Esophagus muscularis mucosa (tissue), 4 donors: Measurements from ENCODE around the gene HOXD9. TPM values are rescaled to one million over a fixed set of nuclear protein-coding genes. Genes with fewer than 3 reads are reported as not detected.

ENCODE experiments used
- DNase-seq: peaks from one replicate; pipeline ENCODE4 v3.0.0-alpha.2; 2017; ENCODE audit errors: extremely low spot score
- H3K27ac ChIP-seq, 4 donors: fragments of 200-600 bp; sonication (generic); replicated peaks in 1 of 4; 1 replicate in 3 of 4; 2 replicates in 1 of 4; pipeline ENCODE4 v1.5.1; 2016 to 2019; ENCODE audit warnings: mild to moderate bottlenecking in 1 of 4
- H3K27me3 ChIP-seq, 4 donors: fragments of 200-600 bp; sonication (generic); one replicate each; pipeline versions ENCODE4 v1.5.1 to v1.6.0; 2016 to 2019
- H3K36me3 ChIP-seq, 4 donors: fragments of 200-600 bp; sonication (generic); one replicate each; pipeline ENCODE4 v1.5.1; 2016 to 2019
- H3K4me1 ChIP-seq, 4 donors: fragments of 200-600 bp; sonication (generic); one replicate each; pipeline ENCODE4 v1.5.1; 2016 to 2019
- H3K4me3 ChIP-seq, 4 donors: fragments of 200-600 bp; sonication (generic); 1 replicate in 2 of 4; 2 replicates in 2 of 4; pipeline ENCODE4 v1.5.1; 2016 to 2019; ENCODE audit warnings: mild to moderate bottlenecking in 4 of 4, moderate library complexity in 1 of 4
- H3K9me3 ChIP-seq, 4 donors: fragments of 200-600 bp; sonication (generic); 1 replicate in 3 of 4; 2 replicates in 1 of 4; pipeline ENCODE4 v1.5.1; 2016 to 2019
- CTCF ChIP-seq, 3 experiments: fragments of 200-600 bp in 2 of 3; fragments of 450-650 bp in 1 of 3; sonication (generic) in 2 of 3; IDR thresholded peaks; one replicate each; pipeline ENCODE4 v1.5.1; 2017 to 2019; ENCODE audit warnings: antibody characterized with exemption in 3 of 3, mild to moderate bottlenecking in 2 of 3, moderate library complexity in 1 of 3
- EP300 ChIP-seq: sonication (generic); formaldehyde crosslinking; IDR thresholded peaks from one replicate; pipeline ENCODE4 v1.6.1; 2017; ENCODE audit warnings: antibody characterized with exemption
- POLR2A ChIP-seq: fragments of 450-650 bp; IDR thresholded peaks from one replicate; pipeline ENCODE4 v1.6.1; 2017; ENCODE audit warnings: antibody characterized with exemption, moderate library complexity, mild to moderate bottlenecking, low read depth
- POLR2AphosphoS5 ChIP-seq, 2 donors: sonication (generic); formaldehyde crosslinking; IDR thresholded peaks; one replicate each; pipeline ENCODE4 v1.6.1; 2017; ENCODE audit warnings: antibody characterized with exemption in 2 of 2
- WGBS: methylation state at CpG from one replicate; pipeline ENCODE4 v1.1.5; 2018; 5-methylcytosine and 5-hydroxymethylcytosine counted together
- intact Hi-C: fragments of 100-400 bp; cut with DNase I; formaldehyde crosslinking; loops from one replicate; pipeline ENCODE4 v1.15.1; 2023
- total RNA-seq, 4 donors: library from RNA; depleted of rRNA; stranded (reverse); fragments of >200 nt; gene quantifications; one replicate each; pipeline versions ENCODE4 v1.1.0 to v1.2.1, GENCODE V29; 2016

The HOXD9 gene
- total RNA-seq, 4 donors from 2014 or later, result 0.83 to 2.2 (median 0.99) TPM

- no peaks in the 10 kb centered on the region for H3K9me3 ChIP-seq
- H3K4me3 ChIP-seq, result peak overlapping the region in 1 of 4 donors; percentile 22
- no peaks in the 10 kb centered on the region for H3K36me3 ChIP-seq
- no peak for DNase-seq
- 5% methylated on average over 17 of the region's 17 CpGs for whole genome bisulfite sequencing
- intact Hi-C loops, result no loop called here
- H3K4me1 ChIP-seq, result peaks cover 22 to 67% (median 60%) of the 10 kb centered on the region in 4 donors
- peaks cover 12 to 99% (median 90%) of the 10 kb centered on the region in 4 donors for H3K27me3 ChIP-seq
- TF ChIP-seq POLR2AphosphoS5 (IDR thresholded peaks at IDR 0.05) (no peak), POLR2A (no peak), CTCF (IDR thresholded peaks at IDR 0.05) (no peak), EP300 (no peak)
- no peak overlapping the region for H3K27ac ChIP-seq
These were observed 18.7 kb upstream of the HOXD9 start for GRCh38 chr2:176103742-176104315.

GRCh38 chr2:176104316-176105077 is 18.0 kb upstream of the HOXD9 start:
- TF ChIP-seq EP300 (no peak), CTCF (IDR thresholded peaks at IDR 0.05) (no peak), POLR2A (no peak), POLR2AphosphoS5 (IDR thresholded peaks at IDR 0.05) (no peak)
- H3K27ac ChIP-seq, result no peak overlapping the region
- 3% methylated on average over 51 of the region's 56 CpGs for WGBS
- intact Hi-C loops, result no loop called here
- no peak for DNase-seq
- peaks cover 26 to 67% (median 59%) of the 10 kb centered on the region in 4 donors for H3K4me1 ChIP-seq
- H3K9me3 ChIP-seq, result no peaks in the 10 kb centered on the region
- H3K27me3 ChIP-seq, result peaks cover 12 to 99% (median 90%) of the 10 kb centered on the region in 4 donors
- H3K4me3 ChIP-seq, result peak overlapping the region in 2 of 4 donors; percentile 4 to 22
- no peaks in the 10 kb centered on the region for H3K36me3 ChIP-seq

GRCh38 chr2:176105078-176105729 is 17.3 kb upstream of the HOXD9 start:
- Histone ChIP-seq H3K9me3 (no peaks in the 10 kb centered on the region), H3K4me3 (peak overlapping the region in 2 of 4 donors; percentile 4 to 22), H3K27ac (no peak overlapping the region), H3K36me3 (no peaks in the 10 kb centered on the region), H3K27me3 (peaks cover 12 to 99% (median 90%) of the 10 kb centered on the region in 4 donors), H3K4me1 (peaks cover 26 to 60% (median 52%) of the 10 kb centered on the region in 4 donors)
- no peak for DNase-seq
- intact Hi-C loops, result no loop called here
- no peak for TF ChIP-seq CTCF (IDR thresholded peaks at IDR 0.05)
- no peak for TF ChIP-seq POLR2AphosphoS5 (IDR thresholded peaks at IDR 0.05)
- no peak for TF ChIP-seq POLR2A
- no peak for TF ChIP-seq EP300
- 5% methylated on average over 24 of the region's 25 CpGs for WGBS

GRCh38 chr2:176105730-176106580 is 16.6 kb upstream of the HOXD9 start:
- no peaks in the 10 kb centered on the region for H3K9me3 ChIP-seq
- no peak for DNase-seq
- H3K27ac ChIP-seq, result no peak overlapping the region
- TF ChIP-seq EP300, result no peak
- no peak for TF ChIP-seq POLR2AphosphoS5 (IDR thresholded peaks at IDR 0.05)
- no peak for TF ChIP-seq CTCF (IDR thresholded peaks at IDR 0.05)
- no peak for TF ChIP-seq POLR2A
- H3K4me1 ChIP-seq, result peaks cover 26 to 54% (median 50%) of the 10 kb centered on the region in 4 donors
- no peaks in the 10 kb centered on the region for H3K36me3 ChIP-seq
- WGBS, result 9% methylated on average over 22 of the region's 25 CpGs
- intact Hi-C loops, result no loop called here
- peaks cover 12 to 99% (median 90%) of the 10 kb centered on the region in 4 donors for H3K27me3 ChIP-seq
- peak overlapping the region in 2 of 4 donors; percentile 37 to 43 for H3K4me3 ChIP-seq
